Brain microvascular endothelial cell (primary cell): Measurements from ENCODE around the gene EEF1AKMT4.

Experiments
- DNase-seq: peaks from one replicate; pipeline ENCODE4 v3.0.0-alpha.2; 2020
- H3K27ac ChIP-seq: fragments of 250-450 bp; sonication (Bioruptor Pico); 2 replicates; pipeline ENCODE4 v1.5.1; 2020; ENCODE audit warnings: mild to moderate bottlenecking, moderate library complexity
- H3K27me3 ChIP-seq: fragments of 250-450 bp; sonication (Bioruptor Pico); replicated peaks from 2 replicates; pipeline ENCODE4 v1.5.1; 2020; ENCODE audit warnings: mild to moderate bottlenecking
- H3K36me3 ChIP-seq: fragments of 250-450 bp; sonication (Bioruptor Pico); replicated peaks from 2 replicates; pipeline ENCODE4 v1.5.1; 2020; ENCODE audit warnings: mild to moderate bottlenecking
- H3K4me3 ChIP-seq: 2 replicates; pipeline ENCODE4 v1.5.1; 2011; ENCODE audit warnings: low read depth, mild to moderate bottlenecking, control low read depth, low read length, moderate library complexity
- in situ Hi-C: cut with HindIII; loops from 2 replicates; pipeline ENCODE4 v1.10.0; 2017; ENCODE audit warnings: low sequenced_read_pairs, low pct_ligation_motif_present
- TF ChIP-seq, protein P1 (sequence below): IDR thresholded peaks from 2 replicates; pipeline ENCODE4 v1.5.1; 2011; ENCODE audit warnings: low read depth, mild to moderate bottlenecking, moderate library complexity, low read length, control low read depth, inconsistent platforms; ENCODE audit errors: missing control alignments

Gene EEF1AKMT4

DNA sequence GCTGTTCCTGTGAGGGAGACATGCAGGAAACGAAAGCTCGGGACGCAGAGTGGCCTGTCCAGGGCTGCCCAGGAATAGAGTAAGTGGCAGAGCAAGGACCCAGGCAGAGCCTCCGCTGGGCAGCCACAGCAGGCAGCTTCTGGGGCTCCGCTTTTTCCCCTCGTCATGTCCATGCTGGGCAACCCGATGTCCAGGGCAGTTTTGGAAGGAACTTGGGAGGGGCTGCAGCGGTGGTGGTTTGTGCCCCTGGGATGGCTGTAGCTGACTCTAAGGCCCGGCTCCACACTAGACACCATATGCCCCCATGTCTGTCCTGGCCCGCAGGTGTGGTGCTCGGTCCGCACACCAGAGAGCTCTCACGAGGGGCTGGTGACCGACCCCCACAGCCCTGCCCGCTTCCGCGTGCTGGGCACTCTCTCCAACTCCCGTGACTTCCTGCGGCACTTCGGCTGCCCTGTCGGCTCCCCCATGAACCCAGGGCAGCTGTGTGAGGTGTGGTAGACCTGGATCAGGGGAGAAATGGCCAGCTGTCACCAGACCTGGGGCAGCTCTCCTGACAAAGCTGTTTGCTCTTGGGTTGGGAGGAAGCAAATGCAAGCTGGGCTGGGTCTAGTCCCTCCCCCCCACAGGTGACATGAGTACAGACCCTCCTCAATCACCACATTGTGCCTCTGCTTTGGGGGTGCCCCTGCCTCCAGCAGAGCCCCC, 42.4 kb downstream of the EEF1AKMT4 start:
- in situ Hi-C loops = no loop called here
- TF ChIP-seq, protein P1, sequence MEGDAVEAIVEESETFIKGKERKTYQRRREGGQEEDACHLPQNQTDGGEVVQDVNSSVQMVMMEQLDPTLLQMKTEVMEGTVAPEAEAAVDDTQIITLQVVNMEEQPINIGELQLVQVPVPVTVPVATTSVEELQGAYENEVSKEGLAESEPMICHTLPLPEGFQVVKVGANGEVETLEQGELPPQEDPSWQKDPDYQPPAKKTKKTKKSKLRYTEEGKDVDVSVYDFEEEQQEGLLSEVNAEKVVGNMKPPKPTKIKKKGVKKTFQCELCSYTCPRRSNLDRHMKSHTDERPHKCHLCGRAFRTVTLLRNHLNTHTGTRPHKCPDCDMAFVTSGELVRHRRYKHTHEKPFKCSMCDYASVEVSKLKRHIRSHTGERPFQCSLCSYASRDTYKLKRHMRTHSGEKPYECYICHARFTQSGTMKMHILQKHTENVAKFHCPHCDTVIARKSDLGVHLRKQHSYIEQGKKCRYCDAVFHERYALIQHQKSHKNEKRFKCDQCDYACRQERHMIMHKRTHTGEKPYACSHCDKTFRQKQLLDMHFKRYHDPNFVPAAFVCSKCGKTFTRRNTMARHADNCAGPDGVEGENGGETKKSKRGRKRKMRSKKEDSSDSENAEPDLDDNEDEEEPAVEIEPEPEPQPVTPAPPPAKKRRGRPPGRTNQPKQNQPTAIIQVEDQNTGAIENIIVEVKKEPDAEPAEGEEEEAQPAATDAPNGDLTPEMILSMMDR = no peak
- no peaks in the 10 kb centered on the region for H3K36me3 ChIP-seq
- no peak overlapping the region for H3K27ac ChIP-seq
- H3K4me3 ChIP-seq = no peak overlapping the region
- no peak for DNase-seq
- H3K27me3 ChIP-seq = no peaks in the 10 kb centered on the region

DNA sequence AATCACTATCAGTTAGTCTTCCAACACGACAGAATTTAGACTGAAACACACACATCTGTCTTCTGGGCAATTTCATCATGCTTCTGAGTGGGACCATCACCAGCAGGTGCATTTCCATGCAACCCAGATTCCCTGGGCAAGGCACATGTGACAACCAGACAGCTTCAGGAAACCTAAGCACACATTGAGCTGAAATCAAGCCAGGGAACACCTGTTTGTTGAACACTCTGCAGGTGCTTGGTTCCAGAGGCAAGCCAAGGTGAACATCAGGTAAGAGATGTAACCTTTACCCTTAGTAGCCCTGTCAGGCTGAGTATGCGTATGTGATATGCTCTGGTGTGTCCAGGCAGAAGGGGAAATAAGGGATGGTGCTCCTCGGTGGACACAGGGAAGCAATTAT, 46.3 kb downstream of the EEF1AKMT4 start:
- no peak overlapping the region for H3K4me3 ChIP-seq
- in situ Hi-C loops = no loop called here
- TF ChIP-seq, protein P1 = no peak
- peaks cover 3% of the 10 kb centered on the region for H3K36me3 ChIP-seq
- H3K27ac ChIP-seq = no peak overlapping the region
- no peak for DNase-seq
- no peaks in the 10 kb centered on the region for H3K27me3 ChIP-seq

DNA sequence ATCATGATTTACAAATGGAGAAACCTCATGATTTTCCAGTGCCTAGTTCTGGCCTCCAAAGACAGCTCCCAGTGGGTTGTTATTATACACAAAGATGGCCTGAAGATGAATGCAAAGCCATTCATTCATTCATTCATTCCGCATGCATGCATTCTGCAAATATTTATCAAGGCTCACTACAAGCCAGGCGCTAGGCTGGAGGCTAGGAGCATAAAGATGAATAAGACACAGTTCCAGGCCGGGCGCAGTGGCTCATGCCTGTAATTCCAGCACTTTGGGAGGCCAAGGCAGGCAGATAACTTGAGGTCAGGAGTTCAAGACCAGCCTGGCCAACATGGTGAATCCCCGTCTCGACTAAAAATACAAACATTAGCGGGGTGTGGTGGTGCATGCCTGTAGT, 47.1 kb downstream of the EEF1AKMT4 start:
- TF ChIP-seq, protein P1 = no peak
- DNase-seq = no peak
- Histone ChIP-seq H3K4me3 (no peak overlapping the region), H3K27me3 (no peaks in the 10 kb centered on the region), H3K36me3 (peaks cover 10% of the 10 kb centered on the region), H3K27ac (no peak overlapping the region)
- in situ Hi-C loops = no loop called here

DNA sequence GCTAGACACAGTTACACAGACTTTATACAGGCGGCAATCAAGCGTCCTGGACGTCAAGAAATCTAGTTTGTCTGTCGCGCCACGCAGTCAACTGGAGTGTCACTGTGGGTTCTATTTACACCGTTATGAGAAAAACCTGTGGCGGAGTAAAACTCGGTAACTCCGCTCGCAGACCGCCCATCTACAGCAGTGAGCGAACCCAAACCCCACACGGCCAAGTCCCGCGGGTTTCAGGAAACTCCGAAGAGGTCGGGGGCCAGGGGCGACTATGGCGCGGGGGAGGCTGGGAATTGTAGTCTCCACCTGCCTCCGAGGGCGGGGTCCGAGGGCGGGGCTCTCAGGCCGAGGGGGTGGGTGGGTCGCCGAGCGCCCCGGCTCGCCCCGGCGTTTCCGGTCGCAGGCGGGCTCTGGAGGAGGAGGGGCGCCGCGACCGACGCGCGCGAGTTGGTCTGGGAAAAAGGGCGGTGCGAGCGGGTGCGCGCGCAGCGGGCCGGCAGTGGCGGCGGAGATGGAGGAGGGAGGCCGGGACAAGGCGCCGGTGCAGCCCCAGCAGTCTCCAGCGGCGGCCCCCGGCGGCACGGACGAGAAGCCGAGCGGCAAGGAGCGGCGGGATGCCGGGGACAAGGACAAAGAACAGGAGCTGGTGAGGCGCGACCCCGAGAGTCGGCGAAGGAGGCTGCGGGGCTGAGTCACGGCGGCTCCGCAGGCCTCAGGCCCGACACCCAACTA, 49.5 kb downstream of the EEF1AKMT4 start, which contains the start of gene PSMD2:
PSMD2 (plus strand) TSS at position 483 of the 729 bp plus-strand sequence; CDS start at position 509, 26 bp downstream.
- no peaks in the 10 kb centered on the region for H3K27me3 ChIP-seq
- peaks cover 33% of the 10 kb centered on the region for H3K36me3 ChIP-seq
- in situ Hi-C loops = no loop called here
- DNase-seq = peak; percentile 96
- peak within 1 kb of the TSS; percentile 97 for H3K4me3 ChIP-seq
- H3K27ac ChIP-seq = peak within 1 kb of the TSS; percentile 78
- TF ChIP-seq, protein P1 = no peak

DNA sequence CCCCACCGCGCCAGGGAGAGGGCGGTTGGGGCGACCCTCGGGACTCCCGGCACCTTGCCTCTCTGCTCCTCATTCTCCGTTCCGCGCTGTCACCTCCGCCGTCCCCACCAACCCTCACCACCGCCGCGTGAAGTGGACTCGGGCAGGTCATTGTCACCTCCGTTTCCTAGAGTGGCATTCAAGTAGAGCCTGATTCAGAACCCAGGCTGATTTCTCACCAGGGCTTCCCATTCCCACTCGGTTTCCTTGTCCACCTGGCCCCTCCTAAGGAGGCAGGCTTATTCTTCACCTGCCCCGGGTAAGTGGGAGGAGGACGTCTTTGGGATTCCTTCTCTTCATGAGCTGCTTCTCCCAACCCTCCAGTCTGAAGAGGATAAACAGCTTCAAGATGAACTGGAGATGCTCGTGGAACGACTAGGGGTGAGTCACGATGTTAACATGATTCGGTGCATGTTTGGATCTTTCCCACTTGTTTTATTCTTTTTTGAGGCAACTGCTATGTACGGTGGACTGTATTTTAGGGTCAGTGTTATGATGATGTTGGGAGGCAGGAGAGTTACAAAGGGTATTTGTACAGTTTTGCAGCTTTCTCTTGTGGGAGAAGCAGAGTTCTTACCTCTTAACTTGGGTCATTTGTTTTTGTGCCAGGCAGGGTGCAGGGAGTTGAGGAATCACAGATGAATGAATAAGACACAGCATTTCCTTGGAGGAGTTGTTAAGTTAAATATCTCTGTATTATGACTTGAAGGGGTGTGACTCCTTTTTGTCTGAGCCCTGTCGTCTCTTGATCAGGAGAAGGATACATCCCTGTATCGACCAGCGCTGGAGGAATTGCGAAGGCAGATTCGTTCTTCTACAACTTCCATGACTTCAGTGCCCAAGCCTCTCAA, 50.3 kb downstream of the EEF1AKMT4 start:
- Histone ChIP-seq H3K27me3 (no peaks in the 10 kb centered on the region), H3K27ac (peak overlapping the region; percentile 78), H3K4me3 (peak overlapping the region; percentile 97), H3K36me3 (peaks cover 41% of the 10 kb centered on the region)
- DNase-seq = peak; percentile 27
- in situ Hi-C loops = no loop called here
- TF ChIP-seq, protein P1 = no peak
